Fibroblast of pulmonary artery (primary cell): Measurements from ENCODE around the gene CELSR1.

ENCODE experiments used
- DNase-seq: peaks from one replicate; pipeline ENCODE4 v3.0.0-alpha.2; 2010; ENCODE audit warnings: low read depth
- H3K4me3 ChIP-seq: replicated peaks from 2 replicates; pipeline ENCODE4 v1.5.1; 2011; ENCODE audit warnings: low read depth, mild to moderate bottlenecking, control low read depth, low read length, moderate library complexity
- CTCF ChIP-seq: IDR thresholded peaks from 2 replicates; pipeline ENCODE4 v1.5.1; 2011; ENCODE audit warnings: mild to moderate bottlenecking, control low read depth, low read length, inconsistent platforms; ENCODE audit errors: missing control alignments

CELSR1 gene

GRCh38 chr22:46584081-46584921, 46.9 kb upstream of the CELSR1 start:
- no peak overlapping the region for H3K4me3 ChIP-seq
- DNase-seq: no peak
- no peak for TF ChIP-seq CTCF

GRCh38 chr22:46583571-46583970, 46.2 kb upstream of the CELSR1 start:
- no peak for DNase-seq
- TF ChIP-seq CTCF: no peak
- H3K4me3 ChIP-seq: no peak overlapping the region

GRCh38 chr22:46582281-46582933, 45.0 kb upstream of the CELSR1 start:
- no peak for DNase-seq
- no peak overlapping the region for H3K4me3 ChIP-seq
- no peak for TF ChIP-seq CTCF

- no peak for DNase-seq
- TF ChIP-seq CTCF: no peak
- H3K4me3 ChIP-seq: no peak overlapping the region
Observed at GRCh38 chr22:46581538-46582244, 44.3 kb upstream of the CELSR1 start.

GRCh38 chr22:46580940-46581537, 43.6 kb upstream of the CELSR1 start:
- no peak for TF ChIP-seq CTCF
- no peak overlapping the region for H3K4me3 ChIP-seq
- DNase-seq: no peak

GRCh38 chr22:46579751-46580449, 42.5 kb upstream of the CELSR1 start:
- no peak for DNase-seq
- no peak for TF ChIP-seq CTCF
- H3K4me3 ChIP-seq: no peak overlapping the region
